ENCODE data around the gene SNX25. TPM values are rescaled to one million over a fixed set of nuclear protein-coding genes. Genes with fewer than 3 reads are reported as not detected.

SNX25 gene
- total and polyA plus RNA-seq, 10 of the 15 experiments (the other 5 are each of a cell fraction or from before 2014, with no cell fraction given), result 11.2 to 117 (median 62.8) TPM

DNA sequence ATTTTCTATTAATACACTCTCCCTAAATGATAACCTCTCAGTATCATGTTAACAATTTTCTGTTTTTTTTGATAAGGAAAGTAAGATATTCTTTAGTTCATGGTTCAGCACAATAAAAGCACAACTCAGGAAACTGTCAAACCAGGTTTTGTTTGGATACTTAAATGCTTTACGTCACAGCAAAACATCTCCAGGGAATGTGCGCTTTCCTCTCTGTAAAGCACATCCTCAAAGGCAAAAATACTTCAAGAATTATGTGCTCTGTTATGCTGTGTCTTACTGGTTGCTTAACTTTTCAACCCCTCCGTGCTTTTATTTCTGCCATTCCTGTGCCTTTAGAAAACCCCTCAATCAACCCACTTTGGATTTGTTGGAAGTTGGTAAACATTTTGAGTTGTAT, 27.8 kb downstream of the SNX25 start:
- H2AFZ ChIP-seq (ENCODE audit: control insufficient read depth, low read depth, low read length), result no peak overlapping the region
- DNase-seq (ENCODE audit: low read depth, low spot score) (no peak), FAIRE-seq (no peak), ATAC-seq (no peak)
- no peaks in the 10 kb centered on the region for H3K27me3 ChIP-seq (replicated peaks in 1 of 2; ENCODE audit: control insufficient read depth in 2 of 2, insufficient read depth in 2 of 2, low read length in 1 of 2)
- intact Hi-C loops (cut with micrococcal nuclease; ENCODE audit: unreplicated experiment), result no loop called here
- no peak overlapping the region for H3K4me3 ChIP-seq
- no peak overlapping the region for H3K4me2 ChIP-seq (ENCODE audit: control insufficient read depth, insufficient read depth)
- CTCF ChIA-PET, result no interaction called here
- in situ Hi-C loops (cut with MboI), result no loop called here
- 95% methylated on average over 3 of the region's 3 CpGs for WGBS (ENCODE audit: insufficient coverage, insufficient replicate concordance, low lambda C conversion rate, missing lambda C conversion rate)
- no peaks in the 10 kb centered on the region for H3K4me1 ChIP-seq (ENCODE audit: control insufficient read depth, insufficient read depth, low read length)
- no peak overlapping the region for H3K9ac ChIP-seq (ENCODE audit: control insufficient read depth, insufficient read depth, low read length)
- POLR2A ChIA-PET, result interaction anchor here (0.6 to 0.7 kb wide), 2 partner anchors 13 to 54 kb away, joined by 3 read pairs; no protein-coding TSS in a partner anchor
- no peak overlapping the region for H3K27ac ChIP-seq (ENCODE audit: control insufficient read depth, insufficient read depth)
- peaks cover 5% of the 10 kb centered on the region for H3K9me3 ChIP-seq (replicated peaks; ENCODE audit: control insufficient read depth, insufficient read depth, low read length)
- peaks cover 5 to 10% of the 10 kb centered on the region in 2 experiments for H3K36me3 ChIP-seq (ENCODE audit: control insufficient read depth in 2 of 2, insufficient read depth in 2 of 2, low read length in 1 of 2)
- RAD21 ChIA-PET (ENCODE audit: unreplicated experiment), result no interaction called here
- SMC1A ChIA-PET (ENCODE audit: uncharacterized antibody, unreplicated experiment), result interaction anchor here (1.0 kb wide), 1 partner anchor 15 kb away, joined by 3 read pairs; no protein-coding TSS in a partner anchor
- no peaks in the 10 kb centered on the region; the same call in 1 of the 2 replicates for H4K20me1 ChIP-seq (ENCODE audit: control insufficient read depth, insufficient read depth)
- peaks cover 69% of the 10 kb centered on the region for H3K79me2 ChIP-seq (ENCODE audit: control insufficient read depth, insufficient read depth, low read length)
- TSS peak; percentile 32 for BruUV-seq (replicated peaks)
- TF ChIP-seq RELA (IDR thresholded peaks at IDR 0.05; ENCODE audit: borderline replicate concordance, partially characterized antibody), result no peak
- TF ChIP-seq MTA3 (IDR thresholded peaks at IDR 0.05; ENCODE audit: borderline replicate concordance, low read length), result no peak
- no peak for TF ChIP-seq TCF3 (IDR thresholded peaks at IDR 0.05; ENCODE audit: borderline replicate concordance, insufficient read depth, low read depth, low read length)
- TF ChIP-seq SUPT20H (IDR thresholded peaks at IDR 0.05; ENCODE audit: borderline replicate concordance, control insufficient read depth, low read depth, low read length), result no peak
- TF ChIP-seq IKZF1 (conservative IDR thresholded peaks at IDR 0.05), result no peak
- no peak for TF ChIP-seq GATAD2B (conservative IDR thresholded peaks at IDR 0.05; ENCODE audit: low read depth)

DNA sequence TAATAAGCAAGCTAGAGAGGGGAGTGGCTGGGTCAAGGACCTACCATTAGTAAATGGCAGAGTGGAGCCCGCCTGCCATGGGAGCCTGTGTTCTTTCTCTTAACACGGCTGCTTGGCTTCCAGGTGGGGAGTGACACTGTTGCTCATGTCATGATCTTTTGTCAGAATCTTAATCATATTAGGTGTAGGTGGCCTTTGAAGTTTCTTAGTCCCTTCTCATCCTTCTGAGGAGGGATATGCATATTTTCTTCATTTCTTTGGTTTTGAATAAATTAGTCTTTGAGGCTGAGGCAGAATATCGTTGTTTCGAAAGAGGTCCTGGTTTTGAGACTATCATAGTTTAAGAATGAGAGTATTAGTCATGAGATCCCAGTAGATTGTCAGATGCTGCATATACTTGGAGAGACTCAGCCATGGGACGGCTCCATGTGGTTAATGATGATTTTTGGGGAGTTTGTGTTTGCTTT, 28.9 kb downstream of the SNX25 start:
- DNase-seq (ENCODE audit: low read depth, low spot score) (no peak), FAIRE-seq (no peak), ATAC-seq (no peak)
- 46% methylated on average over 5 of the region's 5 CpGs for WGBS (ENCODE audit: insufficient coverage, insufficient replicate concordance, low lambda C conversion rate, missing lambda C conversion rate)
- ChIA-PET CTCF (no interaction called here), POLR2A (no interaction called here), SMC1A (ENCODE audit: uncharacterized antibody, unreplicated experiment) (no interaction called here), RAD21 (ENCODE audit: unreplicated experiment) (no interaction called here)
- Histone ChIP-seq H3K27ac (ENCODE audit: control insufficient read depth, insufficient read depth) (no peak overlapping the region), H3K27me3 (replicated peaks in 1 of 2; ENCODE audit: control insufficient read depth in 2 of 2, insufficient read depth in 2 of 2, low read length in 1 of 2) (no peaks in the 10 kb centered on the region), H3K4me1 (ENCODE audit: control insufficient read depth, insufficient read depth, low read length) (peaks cover 5% of the 10 kb centered on the region), H3K4me2 (ENCODE audit: control insufficient read depth, insufficient read depth) (no peak overlapping the region), H3K79me2 (ENCODE audit: control insufficient read depth, insufficient read depth, low read length) (peaks cover 71% of the 10 kb centered on the region), H3K9me3 (replicated peaks; ENCODE audit: control insufficient read depth, insufficient read depth, low read length) (peaks cover 5% of the 10 kb centered on the region), H2AFZ (ENCODE audit: control insufficient read depth, low read depth, low read length) (no peak overlapping the region), H4K20me1 (ENCODE audit: control insufficient read depth, insufficient read depth) (no peaks in the 10 kb centered on the region; the same call in 1 of the 2 replicates), H3K36me3 (ENCODE audit: control insufficient read depth in 2 of 2, insufficient read depth in 2 of 2, low read length in 1 of 2) (peaks cover 5 to 10% of the 10 kb centered on the region in 2 experiments), H3K4me3 (no peak overlapping the region), H3K9ac (ENCODE audit: control insufficient read depth, insufficient read depth, low read length) (no peak overlapping the region)
- BruUV-seq (replicated peaks), result no TSS peak
- intact Hi-C loops (cut with micrococcal nuclease; ENCODE audit: unreplicated experiment) (no loop called here), in situ Hi-C loops (cut with MboI) (no loop called here)
- TF ChIP-seq RFX5 (IDR thresholded peaks at IDR 0.05; ENCODE audit: low read depth, low read length) (no peak), KDM1A (IDR thresholded peaks at IDR 0.05; ENCODE audit: borderline replicate concordance) (no peak), GATAD2B (conservative IDR thresholded peaks at IDR 0.05; ENCODE audit: low read depth) (no peak)
- TF ChIP-seq, protein P1, sequence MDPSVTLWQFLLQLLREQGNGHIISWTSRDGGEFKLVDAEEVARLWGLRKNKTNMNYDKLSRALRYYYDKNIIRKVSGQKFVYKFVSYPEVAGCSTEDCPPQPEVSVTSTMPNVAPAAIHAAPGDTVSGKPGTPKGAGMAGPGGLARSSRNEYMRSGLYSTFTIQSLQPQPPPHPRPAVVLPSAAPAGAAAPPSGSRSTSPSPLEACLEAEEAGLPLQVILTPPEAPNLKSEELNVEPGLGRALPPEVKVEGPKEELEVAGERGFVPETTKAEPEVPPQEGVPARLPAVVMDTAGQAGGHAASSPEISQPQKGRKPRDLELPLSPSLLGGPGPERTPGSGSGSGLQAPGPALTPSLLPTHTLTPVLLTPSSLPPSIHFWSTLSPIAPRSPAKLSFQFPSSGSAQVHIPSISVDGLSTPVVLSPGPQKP (IDR thresholded peaks at IDR 0.05; ENCODE audit: low read depth, low read length), result no peak
- TF ChIP-seq, protein P2, sequence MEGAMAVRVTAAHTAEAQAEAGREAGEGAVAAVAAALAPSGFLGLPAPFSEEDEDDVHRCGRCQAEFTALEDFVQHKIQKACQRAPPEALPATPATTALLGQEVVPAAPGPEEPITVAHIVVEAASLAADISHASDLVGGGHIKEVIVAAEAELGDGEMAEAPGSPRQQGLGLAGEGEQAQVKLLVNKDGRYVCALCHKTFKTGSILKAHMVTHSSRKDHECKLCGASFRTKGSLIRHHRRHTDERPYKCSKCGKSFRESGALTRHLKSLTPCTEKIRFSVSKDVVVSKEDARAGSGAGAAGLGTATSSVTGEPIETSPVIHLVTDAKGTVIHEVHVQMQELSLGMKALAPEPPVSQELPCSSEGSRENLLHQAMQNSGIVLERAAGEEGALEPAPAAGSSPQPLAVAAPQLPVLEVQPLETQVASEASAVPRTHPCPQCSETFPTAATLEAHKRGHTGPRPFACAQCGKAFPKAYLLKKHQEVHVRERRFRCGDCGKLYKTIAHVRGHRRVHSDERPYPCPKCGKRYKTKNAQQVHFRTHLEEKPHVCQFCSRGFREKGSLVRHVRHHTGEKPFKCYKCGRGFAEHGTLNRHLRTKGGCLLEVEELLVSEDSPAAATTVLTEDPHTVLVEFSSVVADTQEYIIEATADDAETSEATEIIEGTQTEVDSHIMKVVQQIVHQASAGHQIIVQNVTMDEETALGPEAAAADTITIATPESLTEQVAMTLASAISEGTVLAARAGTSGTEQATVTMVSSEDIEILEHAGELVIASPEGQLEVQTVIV (IDR thresholded peaks at IDR 0.05; ENCODE audit: borderline replicate concordance, partially characterized antibody), result no peak
- TF ChIP-seq, protein P3, sequence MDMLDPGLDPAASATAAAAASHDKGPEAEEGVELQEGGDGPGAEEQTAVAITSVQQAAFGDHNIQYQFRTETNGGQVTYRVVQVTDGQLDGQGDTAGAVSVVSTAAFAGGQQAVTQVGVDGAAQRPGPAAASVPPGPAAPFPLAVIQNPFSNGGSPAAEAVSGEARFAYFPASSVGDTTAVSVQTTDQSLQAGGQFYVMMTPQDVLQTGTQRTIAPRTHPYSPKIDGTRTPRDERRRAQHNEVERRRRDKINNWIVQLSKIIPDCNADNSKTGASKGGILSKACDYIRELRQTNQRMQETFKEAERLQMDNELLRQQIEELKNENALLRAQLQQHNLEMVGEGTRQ (IDR thresholded peaks at IDR 0.05; ENCODE audit: borderline replicate concordance, low read depth, low read length), result no peak
